GM04504 (cell line): ENCODE results near the gene ATP2A2.
"Not testable (repeated sequence)": the region's sequence is repeated elsewhere in the genome, so short reads cannot be mapped to it uniquely, and the experiment has no call there.

Source experiments
- DNase-seq: peaks from one replicate; pipeline ENCODE4 v3.0.0-alpha.2; 2012; ENCODE audit warnings: low read depth

ATP2A2 gene

GRCh38 chr12:110369992-110370391, 88.9 kb downstream of the ATP2A2 start:
- no peak for DNase-seq

GRCh38 chr12:110370732-110371231, 89.7 kb downstream of the ATP2A2 start:
- DNase-seq: no peak

GRCh38 chr12:110371408-110372055, 90.5 kb downstream of the ATP2A2 start:
- no peak for DNase-seq

- DNase-seq: no peak
Observed at GRCh38 chr12:110372056-110372425, 91.0 kb downstream of the ATP2A2 start.

- no peak for DNase-seq
Observed at GRCh38 chr12:110373025-110373424, 92.0 kb downstream of the ATP2A2 start.

GRCh38 chr12:110373425-110373824, 92.4 kb downstream of the ATP2A2 start:
- no peak for DNase-seq

- no peak for DNase-seq
Observed at GRCh38 chr12:110373962-110374611, 93.0 kb downstream of the ATP2A2 start.

GRCh38 chr12:110378131-110378790, 97.2 kb downstream of the ATP2A2 start:
- not testable (repeated sequence) for DNase-seq

GRCh38 chr12:110379197-110379596, 98.2 kb downstream of the ATP2A2 start:
- DNase-seq: no peak

- no peak for DNase-seq
Observed at GRCh38 chr12:110379631-110380030, 98.6 kb downstream of the ATP2A2 start.

- no peak for DNase-seq
Observed at GRCh38 chr12:110382683-110383082, 101.6 kb downstream of the ATP2A2 start.
